Endometrial microvascular endothelial cells (primary cell): ENCODE results near the gene CAPS. TPM values are rescaled to one million over a fixed set of nuclear protein-coding genes. Genes with fewer than 3 reads are reported as not detected.

Experiments
- in situ Hi-C: cut with HindIII; loops from 2 replicates; pipeline ENCODE4 v1.10.0; 2017; ENCODE audit warnings: low sequenced_read_pairs, low pct_unique_long_range_greater_than_20kb; ENCODE audit errors: inconsistent ontology term
- total RNA-seq: library from RNA; depleted of rRNA; stranded (reverse); fragments of >200 nt; gene quantifications from one replicate; pipeline ENCODE4 v1.2.3, GENCODE V29; 2015; ENCODE audit errors: inconsistent ontology term

Gene CAPS
- total RNA-seq, 1 donor from 2014 or later: 1.9 TPM

- in situ Hi-C loops: no loop called here
These were observed 24.0 kb upstream of the CAPS start for GRCh38 chr19:5890099-5890498.

- in situ Hi-C loops: no loop called here
These were observed 22.5 kb upstream of the CAPS start for GRCh38 chr19:5891572-5891937.

- in situ Hi-C loops: no loop called here
These were observed 21.9 kb upstream of the CAPS start for GRCh38 chr19:5891938-5892771.

- in situ Hi-C loops: no loop called here
These were observed 21.2 kb upstream of the CAPS start for GRCh38 chr19:5892772-5893275.

GRCh38 chr19:5893296-5893903 is 20.7 kb upstream of the CAPS start:
- in situ Hi-C loops: no loop called here

- in situ Hi-C loops: no loop called here
These were observed 19.9 kb upstream of the CAPS start for GRCh38 chr19:5893907-5894703.

GRCh38 chr19:5894704-5895349 is 19.2 kb upstream of the CAPS start:
- in situ Hi-C loops: no loop called here

GRCh38 chr19:5895409-5895808 is 18.6 kb upstream of the CAPS start:
- in situ Hi-C loops: no loop called here

GRCh38 chr19:5895890-5896289 is 18.2 kb upstream of the CAPS start:
- in situ Hi-C loops: no loop called here

GRCh38 chr19:5896365-5897076 is 17.5 kb upstream of the CAPS start:
- in situ Hi-C loops: no loop called here

- in situ Hi-C loops: no loop called here
These were observed 16.7 kb upstream of the CAPS start for GRCh38 chr19:5897189-5897969.

GRCh38 chr19:5899728-5900526 is 14.1 kb upstream of the CAPS start:
- in situ Hi-C loops: no loop called here

GRCh38 chr19:5900976-5901375 is 13.1 kb upstream of the CAPS start:
- in situ Hi-C loops: no loop called here

GRCh38 chr19:5903056-5903623 is 10.9 kb upstream of the CAPS start:
- in situ Hi-C loops: no loop called here

GRCh38 chr19:5903624-5904351 is 10.3 kb upstream of the CAPS start, which contains the start of gene NDUFA11:
TSS of gene NDUFA11 (minus strand) at chr19:5903790. CDS start at chr19:5903708, 82 bp downstream.
- in situ Hi-C loops: no loop called here
